GM19023 (cell line): ENCODE measurements around the gene BNC2.

Source experiments
- ATAC-seq: cut with Tn5 transposase; IDR thresholded peaks from one replicate; pipeline ENCODE4 v1.9.1; 2021; ENCODE audit warnings: mild to moderate bottlenecking, moderate library complexity; ENCODE audit not compliant: unreplicated experiment

The BNC2 gene

GRCh38 chr9:16611983-16612382 is 258.5 kb downstream of the BNC2 start:
- ATAC-seq = no peak

GRCh38 chr9:16611001-16611400 is 259.5 kb downstream of the BNC2 start:
- ATAC-seq = no peak

GRCh38 chr9:16610538-16610937 is 259.9 kb downstream of the BNC2 start:
- ATAC-seq = no peak

GRCh38 chr9:16608906-16609305 is 261.6 kb downstream of the BNC2 start:
- ATAC-seq = no peak

GRCh38 chr9:16602494-16602893 is 268.0 kb downstream of the BNC2 start:
- ATAC-seq = no peak

- ATAC-seq = no peak
These were observed 268.5 kb downstream of the BNC2 start for GRCh38 chr9:16601991-16602390.

- ATAC-seq = no peak
These were observed 272.2 kb downstream of the BNC2 start for GRCh38 chr9:16598316-16598715.

GRCh38 chr9:16597136-16597535 is 273.3 kb downstream of the BNC2 start:
- ATAC-seq = no peak

- no peak for ATAC-seq
These were observed 275.2 kb downstream of the BNC2 start for GRCh38 chr9:16595227-16595626.

GRCh38 chr9:16594787-16595186 is 275.7 kb downstream of the BNC2 start:
- no peak for ATAC-seq

GRCh38 chr9:16593746-16594145 is 276.7 kb downstream of the BNC2 start:
- ATAC-seq = no peak

GRCh38 chr9:16591092-16591491 is 279.4 kb downstream of the BNC2 start:
- ATAC-seq = no peak

- ATAC-seq = no peak
These were observed 284.9 kb downstream of the BNC2 start for GRCh38 chr9:16585591-16585990.

GRCh38 chr9:16579872-16580432 is 290.5 kb downstream of the BNC2 start:
- ATAC-seq = no peak

- ATAC-seq = no peak
These were observed 294.6 kb downstream of the BNC2 start for GRCh38 chr9:16575986-16576245.

GRCh38 chr9:16575142-16575985 is 295.1 kb downstream of the BNC2 start:
- ATAC-seq = no peak

GRCh38 chr9:16572005-16572734 is 298.3 kb downstream of the BNC2 start:
- no peak for ATAC-seq

GRCh38 chr9:16571127-16571802 is 299.2 kb downstream of the BNC2 start:
- ATAC-seq = no peak

GRCh38 chr9:16563446-16563845 is 307.0 kb downstream of the BNC2 start:
- no peak for ATAC-seq

GRCh38 chr9:16561121-16561520 is 309.3 kb downstream of the BNC2 start:
- no peak for ATAC-seq

GRCh38 chr9:16559418-16560188 is 310.9 kb downstream of the BNC2 start:
- ATAC-seq = no peak
